Loucy (cell line): ENCODE data around the gene DKK2.

ENCODE experiments used
- H2AFZ ChIP-seq: fragments of 200-600 bp; sonication (generic); 2 replicates; pipeline ENCODE4 v1.6.0; 2016; ENCODE audit warnings: antibody characterized with exemption, mild to moderate bottlenecking, low read length, moderate library complexity
- H3F3A ChIP-seq: fragments of 200-600 bp; 2 replicates; pipeline ENCODE4 v1.6.0; 2016; ENCODE audit warnings: antibody characterized with exemption, low read depth, mild to moderate bottlenecking
- H3K27me3 ChIP-seq: fragments of 200-600 bp; sonication (generic); 2 replicates; pipeline ENCODE4 v1.6.1; 2014; ENCODE audit warnings: low read length, mild to moderate bottlenecking; ENCODE audit not compliant: insufficient read depth, poor library complexity, severe bottlenecking
- H3K36me3 ChIP-seq: fragments of 200-600 bp; sonication (generic); 2 replicates; pipeline ENCODE4 v1.6.1; 2016; ENCODE audit warnings: low read length; ENCODE audit not compliant: insufficient read depth
- H3K4me1 ChIP-seq: fragments of 200-600 bp; sonication (generic); 2 replicates; pipeline ENCODE4 v1.5.1; 2014; ENCODE audit warnings: low read length, mild to moderate bottlenecking; ENCODE audit not compliant: insufficient read depth, poor library complexity, severe bottlenecking
- H3K4me2 ChIP-seq: fragments of 200-600 bp; sonication (generic); 2 replicates; pipeline ENCODE4 v1.6.0; 2014; ENCODE audit warnings: antibody characterized with exemption, low read length, low read depth, mild to moderate bottlenecking; ENCODE audit not compliant: poor library complexity, severe bottlenecking
- H3K4me3 ChIP-seq: fragments of 200-600 bp; sonication (generic); 2 replicates; pipeline ENCODE4 v1.5.1; 2014; ENCODE audit warnings: low read length, mild to moderate bottlenecking, mixed read lengths; ENCODE audit not compliant: poor library complexity, severe bottlenecking
- H3K79me2 ChIP-seq: fragments of 200-600 bp; sonication (generic); 2 replicates; pipeline ENCODE4 v1.6.1; 2014; ENCODE audit warnings: low read length; ENCODE audit not compliant: insufficient read depth
- H3K9ac ChIP-seq: fragments of 200-600 bp; sonication (generic); 2 replicates; pipeline ENCODE4 v1.6.0; 2014; ENCODE audit warnings: mild to moderate bottlenecking, low read depth, low read length, moderate library complexity; ENCODE audit not compliant: poor library complexity, severe bottlenecking
- H3K9me2 ChIP-seq: fragments of 200-600 bp; sonication (generic); replicated peaks from 2 replicates; pipeline ENCODE4 v1.6.1; 2016; ENCODE audit warnings: low read depth, low read length, mixed read lengths
- H3K9me3 ChIP-seq: fragments of 200-600 bp; sonication (generic); 2 replicates; pipeline ENCODE4 v1.6.1; 2014; ENCODE audit warnings: mild to moderate bottlenecking, antibody characterized with exemption, low read length, low read depth; ENCODE audit not compliant: insufficient read depth
- H4K20me1 ChIP-seq: fragments of 200-600 bp; sonication (generic); 2 replicates; pipeline ENCODE4 v1.6.0; 2014; ENCODE audit warnings: antibody characterized with exemption, low read length, mild to moderate bottlenecking; ENCODE audit not compliant: insufficient read depth, poor library complexity, severe bottlenecking
- CTCF ChIP-seq: fragments of 200-600 bp; sonication (generic); conservative IDR thresholded peaks from 2 replicates; pipeline ENCODE4 v1.5.1; 2014; ENCODE audit warnings: mild to moderate bottlenecking, antibody characterized with exemption, low read length
- EZH2phosphoT487 ChIP-seq: fragments of 200-600 bp; IDR thresholded peaks from 2 replicates; pipeline ENCODE4 v1.6.1; 2018; ENCODE audit warnings: antibody characterized with exemption, mild to moderate bottlenecking, moderate library complexity, borderline replicate concordance

Gene DKK2

DNA sequence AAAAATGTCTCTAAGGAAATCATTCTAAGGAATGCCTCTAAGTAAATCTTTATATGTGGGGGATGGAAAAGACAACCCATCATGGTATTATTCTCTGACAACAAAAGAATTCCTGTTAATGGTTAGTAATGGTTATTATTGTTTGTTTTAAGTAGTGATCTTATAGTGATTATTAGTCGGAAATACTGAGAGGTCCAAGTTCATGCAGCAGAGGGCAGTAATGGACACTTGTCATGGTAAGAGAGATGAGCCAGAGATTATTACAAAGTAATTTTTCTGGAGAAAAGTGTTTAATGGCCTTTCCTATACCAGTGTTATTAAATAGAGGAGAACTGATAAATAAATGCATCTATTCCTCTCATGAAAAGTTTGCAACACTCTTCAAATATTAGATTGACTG lies 8.1 kb upstream of the DKK2 start:
- H3K9ac ChIP-seq = no peak overlapping the region
- H2AFZ ChIP-seq = no peak overlapping the region
- H3K36me3 ChIP-seq = no peaks in the 10 kb centered on the region
- no peak overlapping the region for H3K4me2 ChIP-seq
- TF ChIP-seq EZH2phosphoT487 (no peak), CTCF (peak; percentile 54)
- H3K9me3 ChIP-seq = no peaks in the 10 kb centered on the region
- H3F3A ChIP-seq = no peaks in the 10 kb centered on the region
- no peaks in the 10 kb centered on the region for H3K79me2 ChIP-seq
- no peaks in the 10 kb centered on the region for H4K20me1 ChIP-seq
- H3K4me1 ChIP-seq = no peaks in the 10 kb centered on the region
- H3K4me3 ChIP-seq = no peak overlapping the region
- H3K9me2 ChIP-seq = no peaks in the 10 kb centered on the region
- H3K27me3 ChIP-seq = no peaks in the 10 kb centered on the region

DNA sequence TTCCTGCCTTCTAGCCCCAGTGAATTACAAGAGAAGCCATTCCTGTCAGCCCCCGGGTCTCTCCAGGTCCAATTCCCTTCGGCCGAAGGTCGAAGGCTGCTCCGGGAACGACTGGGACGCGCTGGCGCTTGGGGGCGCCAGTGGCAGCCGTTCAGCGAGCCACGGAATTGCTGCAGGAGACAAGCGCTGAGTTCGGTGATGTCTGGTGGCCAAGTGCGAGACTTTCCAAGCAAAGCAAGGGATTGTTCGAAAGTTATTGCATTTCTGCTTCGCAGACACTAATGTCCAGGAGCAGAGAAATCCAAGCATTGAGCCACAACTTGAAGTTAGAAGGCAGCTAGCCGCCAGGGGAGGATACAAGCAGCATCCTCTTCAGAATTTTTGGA lies 1.1 kb upstream of the DKK2 start:
- TF ChIP-seq CTCF = no peak
- TF ChIP-seq EZH2phosphoT487 = no peak
- Histone ChIP-seq H3K79me2 (no peaks in the 10 kb centered on the region), H3K4me2 (no peak overlapping the region), H3K9ac (no peak overlapping the region), H2AFZ (no peak overlapping the region), H3K4me3 (no peak overlapping the region), H3K4me1 (no peaks in the 10 kb centered on the region), H4K20me1 (no peaks in the 10 kb centered on the region), H3K9me2 (no peaks in the 10 kb centered on the region), H3F3A (no peaks in the 10 kb centered on the region), H3K36me3 (no peaks in the 10 kb centered on the region), H3K27me3 (no peaks in the 10 kb centered on the region), H3K9me3 (no peaks in the 10 kb centered on the region)

- Histone ChIP-seq H3K4me3 (no peak overlapping the region), H2AFZ (no peak overlapping the region), H3K9me3 (no peaks in the 10 kb centered on the region), H3K79me2 (no peaks in the 10 kb centered on the region), H3F3A (no peaks in the 10 kb centered on the region), H3K4me2 (no peak overlapping the region), H3K36me3 (no peaks in the 10 kb centered on the region), H3K9ac (no peak overlapping the region), H4K20me1 (no peaks in the 10 kb centered on the region), H3K27me3 (no peaks in the 10 kb centered on the region), H3K4me1 (no peaks in the 10 kb centered on the region), H3K9me2 (no peaks in the 10 kb centered on the region)
- TF ChIP-seq EZH2phosphoT487 = no peak
- no peak for TF ChIP-seq CTCF
These were observed 578 bp upstream of the DKK2 start for GRCh38 chr4:107036584-107037198.
